SK-N-SH treated with all-trans-retinoic acid at 6 μM for 48 hours (cell line): Measurements from ENCODE around the gene TOR1A.

Experiments used
- ARNTL ChIP-seq: fragments of 450-650 bp; formaldehyde crosslinking; IDR thresholded peaks from 2 replicates; pipeline ENCODE4 v1.5.0; 2020; ENCODE audit warnings: low read depth, mild to moderate bottlenecking, moderate library complexity, borderline replicate concordance
- CREB5 ChIP-seq: fragments of 250-450 bp; sonication (Bioruptor Pico); IDR thresholded peaks from 2 replicates; pipeline ENCODE4 v1.5.1; 2020; ENCODE audit warnings: low read depth, mild to moderate bottlenecking, moderate library complexity
- CSDC2 ChIP-seq: fragments of 250-450 bp; sonication (Bioruptor Pico); IDR thresholded peaks from 2 replicates; pipeline ENCODE4 v1.5.0; 2020; ENCODE audit warnings: mild to moderate bottlenecking, moderate library complexity
- ISL1 ChIP-seq: fragments of 250-450 bp; sonication (Bioruptor Pico); IDR thresholded peaks from 2 replicates; pipeline ENCODE4 v2.1.2; 2022; ENCODE audit warnings: mild to moderate bottlenecking, moderate library complexity
- OSR1 ChIP-seq: fragments of 250-450 bp; sonication (Bioruptor Pico); IDR thresholded peaks from 2 replicates; pipeline ENCODE4 v1.8.0; 2022; ENCODE audit warnings: moderate library complexity, mild to moderate bottlenecking, inconsistent platforms
- PATZ1 ChIP-seq: fragments of 250-450 bp; sonication (Bioruptor Pico); IDR thresholded peaks from 2 replicates; pipeline ENCODE4 v1.8.0; 2020; ENCODE audit warnings: mild to moderate bottlenecking, moderate library complexity, borderline replicate concordance
- RARB ChIP-seq: fragments of 250-450 bp; sonication (Bioruptor Pico); IDR thresholded peaks from 2 replicates; pipeline ENCODE4 v1.8.0; 2021; ENCODE audit warnings: mild to moderate bottlenecking, moderate library complexity
- SNAI2 ChIP-seq: fragments of 250-450 bp; sonication (Bioruptor Pico); IDR thresholded peaks from 2 replicates; pipeline ENCODE4 v1.5.0; 2020; ENCODE audit warnings: mild to moderate bottlenecking, moderate library complexity
- TOX ChIP-seq: fragments of 250-450 bp; sonication (Bioruptor Pico); IDR thresholded peaks from 2 replicates; pipeline ENCODE4 v1.8.0; 2021; ENCODE audit warnings: mild to moderate bottlenecking, moderate library complexity, borderline replicate concordance
- ZFP30 ChIP-seq: fragments of 450-650 bp; formaldehyde crosslinking; IDR thresholded peaks from 2 replicates; pipeline ENCODE4 v1.5.0; 2022; ENCODE audit warnings: mild to moderate bottlenecking, moderate library complexity
- ZNF8 ChIP-seq: fragments of 450-650 bp; formaldehyde crosslinking; IDR thresholded peaks from 2 replicates; pipeline ENCODE4 v1.5.0; 2020; ENCODE audit warnings: mild to moderate bottlenecking, moderate library complexity

- TF ChIP-seq TOX (CRISPR knock-in tag) (no peak), CSDC2 (CRISPR knock-in tag) (no peak), PATZ1 (CRISPR knock-in tag) (no peak), CREB5 (CRISPR knock-in tag) (no peak), ZNF8 (CRISPR knock-in tag) (no peak), ISL1 (CRISPR knock-in tag) (no peak), RARB (CRISPR knock-in tag) (no peak), SNAI2 (no peak), ARNTL (CRISPR knock-in tag) (no peak), OSR1 (no peak), ZFP30 (CRISPR knock-in tag) (no peak)
Observed at GRCh38 chr9:129864991-129865647, 41.2 kb upstream of the TOR1A start.
